Thyroid gland (tissue), 4 donors: Measurements from ENCODE around the gene LYZL1. TPM values are rescaled to one million over a fixed set of nuclear protein-coding genes. Genes with fewer than 3 reads are reported as not detected.

ENCODE experiments used
- DNase-seq, 2 donors: peaks; one replicate each; pipeline ENCODE4 v3.0.0-alpha.2; 2019
- H3K27ac ChIP-seq, 3 donors: fragments of 200-600 bp; sonication (generic); 1 replicate in 2 of 3; 2 replicates in 1 of 3; pipeline ENCODE4 v1.5.1; 2016 to 2019; ENCODE audit warnings: mild to moderate bottlenecking in 1 of 3, moderate library complexity in 1 of 3
- H3K27me3 ChIP-seq: fragments of 200-600 bp; sonication (generic); one replicate; pipeline ENCODE4 v1.5.1; 2019
- H3K36me3 ChIP-seq, 2 donors: fragments of 200-600 bp; sonication (generic); one replicate each; pipeline ENCODE4 v1.5.1; 2016 to 2019
- H3K4me1 ChIP-seq, 2 donors: fragments of 200-600 bp; sonication (generic); one replicate each; pipeline ENCODE4 v1.5.1; 2017 to 2019
- H3K4me3 ChIP-seq, 3 donors: fragments of 200-600 bp; sonication (generic); replicated peaks in 1 of 3; 1 replicate in 2 of 3; 2 replicates in 1 of 3; pipeline ENCODE4 v1.5.1; 2016; ENCODE audit warnings: mild to moderate bottlenecking in 1 of 3
- H3K9me3 ChIP-seq: fragments of 200-600 bp; sonication (generic); one replicate; pipeline ENCODE4 v1.5.1; 2017
- CTCF ChIP-seq, 6 experiments: fragments of 200-600 bp in 3 of 6; fragments of 450-650 bp in 3 of 6; sonication (generic) in 3 of 6; IDR thresholded peaks; one replicate each; pipeline ENCODE4 v1.5.1; 2016 to 2019; ENCODE audit warnings: antibody characterized with exemption in 6 of 6, mild to moderate bottlenecking in 2 of 6, inconsistent platforms in 1 of 6, moderate library complexity in 1 of 6
- POLR2A ChIP-seq, 2 donors: fragments of 450-650 bp; IDR thresholded peaks; one replicate each; pipeline ENCODE4 v1.6.1; 2017; ENCODE audit warnings: antibody characterized with exemption in 2 of 2, mild to moderate bottlenecking in 2 of 2, moderate library complexity in 1 of 2
- whole genome bisulfite sequencing, 2 donors: methylation state at CpG; one replicate each; pipeline ENCODE4 v1.1.5; 2017; 5-methylcytosine and 5-hydroxymethylcytosine counted together
- intact Hi-C: fragments of 100-400 bp; cut with DNase I; formaldehyde crosslinking; loops from one replicate; pipeline ENCODE4 v1.15.1; 2023
- total RNA-seq, 4 donors: library from RNA; depleted of rRNA; stranded (reverse); fragments of >200 nt; gene quantifications; one replicate each; pipeline ENCODE4 v1.2.3, GENCODE V29; 2016

LYZL1 gene
- total RNA-seq, 4 donors from 2014 or later = 0.81 TPM; not detected in 3

GRCh38 chr10:29268011-29268410, 20.9 kb upstream of the LYZL1 start:
- intact Hi-C loops = no loop called here
- WGBS, 2 donors = 94 to 99% methylated on average over 6 of the region's 6 CpGs

GRCh38 chr10:29269486-29269885, 19.4 kb upstream of the LYZL1 start:
- no peak for TF ChIP-seq CTCF (IDR thresholded peaks at IDR 0.05)
- no peak for TF ChIP-seq POLR2A (IDR thresholded peaks at IDR 0.05)
- intact Hi-C loops = no loop called here
- no peak for DNase-seq

More at GRCh38 chr10:29268011-29268410, 20.9 kb upstream of the LYZL1 start:
- H3K4me1 ChIP-seq = no peaks in the 10 kb centered on the region
- H3K27ac ChIP-seq = no peak overlapping the region
- H3K4me3 ChIP-seq = no peak overlapping the region
- no peaks in the 10 kb centered on the region for H3K27me3 ChIP-seq
- TF ChIP-seq POLR2A (IDR thresholded peaks at IDR 0.05) (no peak), CTCF (IDR thresholded peaks at IDR 0.05) (no peak)
- H3K36me3 ChIP-seq = no peaks in the 10 kb centered on the region
- no peak for DNase-seq
- H3K9me3 ChIP-seq = no peaks in the 10 kb centered on the region

GRCh38 chr10:29270883-29271282, 18.0 kb upstream of the LYZL1 start:
- no peak overlapping the region for H3K4me3 ChIP-seq
- TF ChIP-seq CTCF (IDR thresholded peaks at IDR 0.05) (no peak), POLR2A (IDR thresholded peaks at IDR 0.05) (no peak)
- intact Hi-C loops = no loop called here

More at GRCh38 chr10:29269486-29269885, 19.4 kb upstream of the LYZL1 start:
- Histone ChIP-seq H3K36me3 (no peaks in the 10 kb centered on the region), H3K4me1 (no peaks in the 10 kb centered on the region), H3K4me3 (no peak overlapping the region), H3K9me3 (no peaks in the 10 kb centered on the region), H3K27me3 (no peaks in the 10 kb centered on the region), H3K27ac (no peak overlapping the region)
- WGBS, 2 donors = 77 to 83% methylated on average over 8 of the region's 8 CpGs

GRCh38 chr10:29271877-29272276, 17.0 kb upstream of the LYZL1 start:
- DNase-seq = no peak
- no peaks in the 10 kb centered on the region for H3K4me1 ChIP-seq
- H3K36me3 ChIP-seq = no peaks in the 10 kb centered on the region
- 62 to 71% methylated on average over 2 of the region's 2 CpGs for WGBS, 2 donors
- no peaks in the 10 kb centered on the region for H3K27me3 ChIP-seq
- TF ChIP-seq POLR2A (IDR thresholded peaks at IDR 0.05) = no peak
- TF ChIP-seq CTCF (IDR thresholded peaks at IDR 0.05) = no peak
- no peak overlapping the region for H3K27ac ChIP-seq
- no peaks in the 10 kb centered on the region for H3K9me3 ChIP-seq
- H3K4me3 ChIP-seq = no peak overlapping the region
- intact Hi-C loops = no loop called here

More at GRCh38 chr10:29270883-29271282, 18.0 kb upstream of the LYZL1 start:
- H3K27me3 ChIP-seq = no peaks in the 10 kb centered on the region
- no peak overlapping the region for H3K27ac ChIP-seq
- no peak for DNase-seq
- H3K4me1 ChIP-seq = no peaks in the 10 kb centered on the region
- no peaks in the 10 kb centered on the region for H3K9me3 ChIP-seq
- no peaks in the 10 kb centered on the region for H3K36me3 ChIP-seq

- Histone ChIP-seq H3K36me3 (no peaks in the 10 kb centered on the region), H3K4me3 (no peak overlapping the region), H3K27ac (no peak overlapping the region), H3K4me1 (no peaks in the 10 kb centered on the region), H3K27me3 (no peaks in the 10 kb centered on the region), H3K9me3 (no peaks in the 10 kb centered on the region)
- no peak for DNase-seq
- WGBS, 2 donors = 44 to 49% methylated on average over 5 of the region's 5 CpGs
- intact Hi-C loops = no loop called here
- TF ChIP-seq CTCF (IDR thresholded peaks at IDR 0.05) = no peak
- TF ChIP-seq POLR2A (IDR thresholded peaks at IDR 0.05) = no peak
These were observed 15.4 kb upstream of the LYZL1 start for GRCh38 chr10:29273478-29273877.
